H1 (cell line): ENCODE data around the gene FASN. TPM values are rescaled to one million over a fixed set of nuclear protein-coding genes. Genes with fewer than 3 reads are reported as not detected.

Experiments used
- CTCF ChIA-PET: fragments of 300-600 bp; sonication (Branson Sonifier 250); formaldehyde crosslinking; loops from one replicate; lab custom pipeline; 2021; ENCODE audit not compliant: partially characterized antibody; lab: Charles Lee
- POLR2A ChIA-PET: fragments of 300-600 bp; sonication (Branson Sonifier 250); formaldehyde crosslinking; loops from one replicate; lab custom pipeline; 2021; ENCODE audit warnings: inconsistent platforms; ENCODE audit not compliant: partially characterized antibody; lab: Charles Lee
- DNase-seq, 2 experiments: peaks; one replicate each; pipeline versions ENCODE4 v3.0.0 to v3.0.0-alpha.2; 2010 to 2022; ENCODE audit warnings: low spot score in 2 of 2, low read depth in 1 of 2, mixed read lengths in 1 of 2
- FAIRE-seq: peaks from 2 replicates; lab custom pipeline; 2011; peaks lifted over from hg19 to GRCh38; lab: Jason Lieb, UNC
- H2AFZ ChIP-seq: 2 replicates; pipeline ENCODE4 v1.8.1; 2012; ENCODE audit warnings: low read length, inconsistent platforms
- H2AK5ac ChIP-seq: 2 replicates; pipeline ENCODE4 v1.6.1; 2013; ENCODE audit warnings: low read depth, low read length
- H2BK120ac ChIP-seq: replicated peaks from 2 replicates; pipeline ENCODE3; 2013; ENCODE audit warnings: low read depth, low read length, inconsistent platforms
- H2BK12ac ChIP-seq: 2 replicates; pipeline ENCODE4 v1.6.1; 2013; ENCODE audit warnings: low read depth, low read length
- H2BK15ac ChIP-seq: 2 replicates; pipeline ENCODE4 v1.6.1; 2013; ENCODE audit warnings: low read length
- H2BK20ac ChIP-seq: 2 replicates; pipeline ENCODE4 v1.6.1; 2013; ENCODE audit warnings: low read length
- H2BK5ac ChIP-seq: 2 replicates; pipeline ENCODE4 v1.6.1; 2013; ENCODE audit warnings: low read depth, low read length
- H3K14ac ChIP-seq: 2 replicates; pipeline ENCODE4 v1.6.1; 2013; ENCODE audit warnings: inconsistent platforms; ENCODE audit not compliant: insufficient read length
- H3K18ac ChIP-seq: 2 replicates; pipeline ENCODE4 v1.6.1; 2013; ENCODE audit warnings: low read length; ENCODE audit errors: extremely low read depth
- H3K23ac ChIP-seq: 2 replicates; pipeline ENCODE4 v1.6.1; 2013; ENCODE audit warnings: inconsistent platforms; ENCODE audit not compliant: insufficient read length
- H3K23me2 ChIP-seq: 2 replicates; pipeline ENCODE4 v1.6.1; 2013; ENCODE audit warnings: low read depth, low read length
- H3K27ac ChIP-seq: 2 replicates; pipeline ENCODE4 v1.6.1; 2011; ENCODE audit warnings: low read depth, low read length, inconsistent platforms
- H3K27me3 ChIP-seq, 4 experiments: replicated peaks in 1 of 4; 1 replicate in 1 of 4; 2 replicates in 3 of 4; pipeline versions ENCODE4 v1.6.1 to v1.8.1; 2011 to 2013; ENCODE audit warnings: low read length in 3 of 4, mild to moderate bottlenecking in 3 of 4, inconsistent platforms in 2 of 4, mixed read lengths in 2 of 4, moderate library complexity in 1 of 4; ENCODE audit not compliant: control insufficient read depth in 3 of 4, insufficient read depth in 3 of 4; ENCODE audit errors: extremely low read depth in 1 of 4
- H3K36me3 ChIP-seq, 4 experiments: 2 replicates each; pipeline versions ENCODE4 v1.6.1 to v1.8.1; 2011 to 2013; ENCODE audit warnings: mild to moderate bottlenecking in 4 of 4, low read length in 3 of 4, moderate library complexity in 2 of 4, control low read depth in 1 of 4, inconsistent platforms in 1 of 4; ENCODE audit not compliant: insufficient read depth in 4 of 4, control insufficient read depth in 2 of 4
- H3K4ac ChIP-seq: replicated peaks from 2 replicates; pipeline ENCODE3; 2013; ENCODE audit warnings: low read length, low read depth, mixed read lengths, inconsistent platforms; ENCODE audit not compliant: insufficient read length
- H3K4me1 ChIP-seq, 4 experiments: replicated peaks in 1 of 4; 1 replicate in 1 of 4; 2 replicates in 3 of 4; pipeline versions ENCODE4 v1.6.1 to v1.8.1; 2011 to 2013; ENCODE audit warnings: low read length in 3 of 4, inconsistent platforms in 2 of 4, mixed read lengths in 1 of 4; ENCODE audit not compliant: insufficient read depth in 4 of 4, control insufficient read depth in 3 of 4
- H3K4me2 ChIP-seq, 2 experiments: 2 replicates each; pipeline versions ENCODE4 v1.6.1 to v1.8.1; 2011 to 2013; ENCODE audit warnings: low read depth in 2 of 2, low read length in 2 of 2, control low read depth in 1 of 2, inconsistent platforms in 1 of 2, mild to moderate bottlenecking in 1 of 2; ENCODE audit not compliant: insufficient read depth in 1 of 2
- H3K4me3 ChIP-seq, 4 experiments: fragments of 200-600, 300-600 bp in 1 of 4; sonication (generic), shearing (Covaris generic), sonication (Bioruptor Twin) in 1 of 4; 2 replicates each; pipeline versions ENCODE4 v1.5.1 to v1.8.1; 2011 to 2016; ENCODE audit warnings: low read length in 4 of 4, low read depth in 3 of 4, control low read depth in 2 of 4, inconsistent platforms in 2 of 4, mild to moderate bottlenecking in 2 of 4, mixed read lengths in 1 of 4, moderate library complexity in 1 of 4; ENCODE audit not compliant: insufficient read depth in 2 of 4; ENCODE audit errors: extremely low read depth in 1 of 4
- H3K56ac ChIP-seq: replicated peaks from 2 replicates; pipeline ENCODE3; 2013; ENCODE audit warnings: low read depth, mild to moderate bottlenecking, mixed read lengths, low read length, inconsistent platforms; ENCODE audit not compliant: insufficient read length
- H3K79me1 ChIP-seq: 2 replicates; pipeline ENCODE4 v1.6.1; 2013; ENCODE audit warnings: low read depth, low read length, control low read depth
- H3K79me2 ChIP-seq, 2 experiments: 2 replicates each; pipeline versions ENCODE4 v1.6.1 to v1.8.1; 2012 to 2013; ENCODE audit warnings: low read length in 2 of 2, mild to moderate bottlenecking in 2 of 2, inconsistent platforms in 1 of 2; ENCODE audit not compliant: insufficient read depth in 2 of 2, control insufficient read depth in 1 of 2
- H3K9ac ChIP-seq, 4 experiments: replicated peaks in 1 of 4; 1 replicate in 1 of 4; 2 replicates in 3 of 4; pipeline versions ENCODE4 v1.6.1 to v1.8.1; 2011 to 2013; ENCODE audit warnings: low read depth in 3 of 4, low read length in 3 of 4, control low read depth in 2 of 4, mild to moderate bottlenecking in 2 of 4, moderate library complexity in 2 of 4, inconsistent platforms in 1 of 4; ENCODE audit errors: extremely low read depth in 1 of 4
- H3K9me3 ChIP-seq, 2 experiments: 2 replicates each; pipeline versions ENCODE4 v1.6.1 to v1.8.1; 2012 to 2013; ENCODE audit warnings: mild to moderate bottlenecking in 2 of 2, moderate library complexity in 2 of 2, control low read depth in 1 of 2, inconsistent platforms in 1 of 2, low read depth in 1 of 2, low read length in 1 of 2, mixed read lengths in 1 of 2; ENCODE audit not compliant: insufficient read depth in 2 of 2
- H4K20me1 ChIP-seq, 2 experiments: replicated peaks in 1 of 2; 2 replicates each; pipeline versions ENCODE3 to v1.8.1; 2011 to 2013; ENCODE audit warnings: inconsistent platforms in 2 of 2, low read length in 2 of 2, mild to moderate bottlenecking in 1 of 2; ENCODE audit not compliant: insufficient read depth in 2 of 2, control insufficient read depth in 1 of 2
- H4K5ac ChIP-seq: 2 replicates; pipeline ENCODE4 v1.6.1; 2013; ENCODE audit warnings: low read length, low read depth, mixed read lengths, inconsistent platforms; ENCODE audit not compliant: insufficient read length
- H4K8ac ChIP-seq: 2 replicates; pipeline ENCODE4 v1.8.0; 2013; ENCODE audit warnings: mild to moderate bottlenecking, moderate library complexity, low read length, inconsistent platforms; ENCODE audit not compliant: insufficient read depth; ENCODE audit errors: extremely low read depth
- H4K91ac ChIP-seq: replicated peaks from 2 replicates; pipeline ENCODE3; 2013; ENCODE audit warnings: low read length, mixed read lengths, inconsistent platforms; ENCODE audit not compliant: insufficient read length
- ASH2L ChIP-seq: fragments of 200-600, 300-600 bp; sonication (generic); IDR thresholded peaks from one replicate; pipeline ENCODE4 v1.7.1; 2017; ENCODE audit warnings: low read length
- BCL11A ChIP-seq, 2 experiments: IDR thresholded peaks; one replicate each; pipeline ENCODE4 v1.6.1; 2011; ENCODE audit warnings: low read depth in 2 of 2, low read length in 2 of 2, mild to moderate bottlenecking in 2 of 2
- CBX5 ChIP-seq: fragments of 300-800, 300-1000 bp; sonication (generic); IDR thresholded peaks from 2 replicates; pipeline ENCODE4 v1.7.1; 2016; ENCODE audit warnings: antibody characterized with exemption, low read length, low read depth
- CTBP2 ChIP-seq: IDR thresholded peaks from 2 replicates; pipeline ENCODE4 v1.7.0; 2011; ENCODE audit warnings: borderline replicate concordance, mild to moderate bottlenecking, moderate library complexity, mixed read lengths, low read length; ENCODE audit not compliant: insufficient read depth, insufficient read length
- HDAC6 ChIP-seq: IDR thresholded peaks from one replicate; pipeline ENCODE4 v1.7.1; 2012; ENCODE audit warnings: low read depth, mild to moderate bottlenecking, inconsistent platforms, low read length, moderate library complexity
- KDM5A ChIP-seq: fragments of 200-600 bp; IDR thresholded peaks from 2 replicates; pipeline ENCODE4 v1.7.1; 2012; ENCODE audit warnings: mild to moderate bottlenecking, low read length, inconsistent platforms, mixed read lengths
- NANOG ChIP-seq: IDR thresholded peaks from 2 replicates; pipeline ENCODE4 v1.6.1; 2011; ENCODE audit warnings: low read length, low read depth, mild to moderate bottlenecking, inconsistent platforms; ENCODE audit not compliant: insufficient read depth, poor library complexity, severe bottlenecking
- NRF1 ChIP-seq: IDR thresholded peaks from 2 replicates; pipeline ENCODE4 v1.6.1; 2011; ENCODE audit warnings: mild to moderate bottlenecking, low read depth, low read length, improper control_type of control experiment
- POLR2AphosphoS5 ChIP-seq: IDR thresholded peaks from 2 replicates; pipeline ENCODE4 v1.6.1; 2011; ENCODE audit warnings: low read depth, low read length
- RBBP5 ChIP-seq: IDR thresholded peaks from 2 replicates; pipeline ENCODE4 v1.7.1; 2012; ENCODE audit warnings: low read depth, mild to moderate bottlenecking, inconsistent platforms, low read length, moderate library complexity, borderline replicate concordance
- SAP30 ChIP-seq: fragments of 300-600 bp; sonication (generic); IDR thresholded peaks from 2 replicates; pipeline ENCODE4 v1.7.1; 2012; ENCODE audit warnings: low read length, moderate library complexity, mild to moderate bottlenecking, inconsistent platforms; ENCODE audit not compliant: insufficient read depth, insufficient replicate concordance
- TCF12 ChIP-seq: IDR thresholded peaks from 2 replicates; pipeline ENCODE4 v1.6.1; 2011; ENCODE audit warnings: low read depth, mild to moderate bottlenecking, low read length
- YY1 ChIP-seq: IDR thresholded peaks from 2 replicates; pipeline ENCODE4 v1.6.1; 2011; ENCODE audit warnings: low read depth, mild to moderate bottlenecking, low read length
- WGBS, 2 experiments: shearing (Covaris generic) in 1 of 2; methylation state at CpG; one replicate each; pipeline versions ENCODE4 v1.1.6 to v1.1.7; 2013 to 2015; ENCODE audit warnings: low lambda C conversion rate in 2 of 2, mixed read lengths in 2 of 2, inconsistent platforms in 1 of 2, low coverage in 1 of 2, missing lambda C conversion rate in 1 of 2; ENCODE audit not compliant: insufficient replicate concordance in 2 of 2, insufficient coverage in 1 of 2, insufficient read length in 1 of 2; ENCODE audit errors: extremely low coverage in 1 of 2, missing lambda C conversion rate in 1 of 2; 5-methylcytosine and 5-hydroxymethylcytosine counted together
- polyA plus RNA-seq, 7 experiments: library from polyadenylated mRNA; depleted of rRNA in 3 of 7; stranded (reverse) in 5 of 7; unstranded in 2 of 7; fragments of >200 nt in 5 of 7; fragments of 200-250 nt in 2 of 7; gene quantifications; 1 replicate in 5 of 7; 2 replicates in 1 of 7; 4 replicates in 1 of 7; pipeline versions ENCODE4 v1.2.1 to v1.2.3, GENCODE V29; 2011 to 2013; ENCODE audit warnings: missing spikeins in 2 of 7, mixed read lengths in 2 of 7
- total RNA-seq: library from RNA; stranded (reverse); fragmentation: NEBNext Ultra II Directional; extraction: Animal tissue kit (Norgen Biotek cat#: 25700); gene quantifications from 2 replicates; pipeline ENCODE4 v1.2.1, GENCODE V29; 2021
- TF ChIP-seq, protein P1 (sequence below): IDR thresholded peaks from 2 replicates; pipeline ENCODE4 v1.6.1; 2012; ENCODE audit warnings: inconsistent platforms

FASN gene
- total and polyA plus RNA-seq, 2 of the 8 experiments (the other 6 are each of a cell fraction or from before 2014, with no cell fraction given) = 143 to 561 TPM

GRCh38 chr17:82046903-82047302 is 51.1 kb downstream of the FASN start:
- H4K5ac ChIP-seq = no peak overlapping the region
- no peak overlapping the region for H2BK15ac ChIP-seq
- H2BK20ac ChIP-seq = no peak overlapping the region
- H2BK120ac ChIP-seq = no peak overlapping the region
- no peak overlapping the region for H3K23ac ChIP-seq
- H3K4me3 ChIP-seq = no peak overlapping the region
- H4K8ac ChIP-seq = no peak overlapping the region
- H3K14ac ChIP-seq = no peak overlapping the region
- no peak overlapping the region for H2AK5ac ChIP-seq
- peaks cover 0 to 4% (median 0%) of the 10 kb centered on the region in 4 experiments; a peak in 1 of 7 replicates for H3K27me3 ChIP-seq
- H3K79me2 ChIP-seq = no peaks in the 10 kb centered on the region
- H3K4me2 ChIP-seq = no peak overlapping the region
- no peak overlapping the region for H2BK12ac ChIP-seq
- H3K36me3 ChIP-seq = peaks cover 0 to 8% (median 2%) of the 10 kb centered on the region in 4 experiments; a peak in 3 of 8 replicates
- no peaks in the 10 kb centered on the region; the same call in 1 of the 2 replicates for H3K79me1 ChIP-seq
- H4K91ac ChIP-seq = no peak overlapping the region
- ChIA-PET POLR2A (interaction anchor here (0.9 kb wide), 1 partner anchor 9 kb away, joined by 3 read pairs; no protein-coding TSS in a partner anchor), CTCF (no interaction called here)
- H3K27ac ChIP-seq = no peak overlapping the region
- peaks cover 0 to 19% (median 10%) of the 10 kb centered on the region in 4 experiments; a peak in 5 of 7 replicates for H3K4me1 ChIP-seq
- no peak overlapping the region for H3K4ac ChIP-seq
- H2AFZ ChIP-seq = no peak overlapping the region
- no peak overlapping the region for H2BK5ac ChIP-seq
- no peak overlapping the region for H3K56ac ChIP-seq
- no peaks in the 10 kb centered on the region for H3K9me3 ChIP-seq
- no peak for DNase-seq
- peaks cover 3% of the 10 kb centered on the region; the same call in 1 of the 2 replicates for H3K23me2 ChIP-seq
- H3K18ac ChIP-seq = no peak overlapping the region
- no peak overlapping the region for H3K9ac ChIP-seq
- peaks cover 0 to 8% of the 10 kb centered on the region in 2 experiments for H4K20me1 ChIP-seq
- WGBS, 2 experiments = 92% methylated on average over 21 of the region's 21 CpGs; no CpG with 5 or more reads in 1 of the 2 experiments
- FAIRE-seq = no peak
- TF ChIP-seq TCF12 (no peak), YY1 (no peak), NRF1 (no peak), CBX5 (no peak), POLR2AphosphoS5 (no peak), RBBP5 (no peak), NANOG (no peak), KDM5A (no peak), ASH2L (no peak), SAP30 (no peak), CTBP2 (no peak), BCL11A (IDR thresholded peaks at IDR 0.05; ENCODE audit: low read depth in 2 of 2, low read length in 2 of 2) (no peak), HDAC6 (no peak)
- TF ChIP-seq, protein P1, sequence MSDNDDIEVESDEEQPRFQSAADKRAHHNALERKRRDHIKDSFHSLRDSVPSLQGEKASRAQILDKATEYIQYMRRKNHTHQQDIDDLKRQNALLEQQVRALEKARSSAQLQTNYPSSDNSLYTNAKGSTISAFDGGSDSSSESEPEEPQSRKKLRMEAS = no peak
